K562 (cell line): ENCODE results near the gene TP73. TPM values are rescaled to one million over a fixed set of nuclear protein-coding genes. Genes with fewer than 3 reads are reported as not detected.

ENCODE experiments used
- ATAC-seq: fragments of 200-7000 bp; cut with Tn5 transposase; 3 replicates; pipeline ENCODE4 v1.9.1; 2020; ENCODE audit warnings: moderate library complexity
- BruUV-seq: library from RNA; stranded (reverse); fragments of 400-500 nt; replicated peaks from 2 replicates; lab custom pipeline; 2021; lab: Mats Ljungman, UMichigan
- CTCF ChIA-PET: fragments of 300-600 bp; formaldehyde crosslinking; extraction: SDS; loops from one replicate; lab custom pipeline; 2021; ENCODE audit warnings: low intra/inter-chr PET ratio; lab: Yijun Ruan, JAX
- POLR2A ChIA-PET: fragments of 300-600, 350-650 bp; sonication (Branson Sonifier 250); formaldehyde crosslinking; extraction: SDS; loops from one replicate; lab custom pipeline; 2021; ENCODE audit warnings: antibody characterized with exemption, inconsistent platforms; lab: Yijun Ruan, JAX
- DNase-seq, 4 experiments: peaks; one replicate each; pipeline versions ENCODE4 v3.0.0 to v3.0.0-alpha.2; 2011 to 2018; ENCODE audit warnings: low spot score in 3 of 4, mixed read lengths in 3 of 4; ENCODE audit errors: extremely low read depth in 1 of 4
- FAIRE-seq: peaks from 2 replicates; lab custom pipeline; 2011; peaks lifted over from hg19 to GRCh38; lab: Jason Lieb, UNC
- H2AFZ ChIP-seq: 2 replicates; pipeline ENCODE4 v1.6.0; 2011; ENCODE audit warnings: low read depth, low read length, control low read depth, inconsistent platforms
- H3K27ac ChIP-seq: fragments of 200-600 bp; 3 replicates; pipeline ENCODE4 v1.8.0; 2011; ENCODE audit warnings: low read depth, mild to moderate bottlenecking, control low read depth, inconsistent platforms, low read length, moderate library complexity, mixed read lengths; ENCODE audit errors: extremely low read depth
- H3K27me3 ChIP-seq, 2 experiments: fragments of 300-600 bp in 1 of 2; 2 replicates in 1 of 2; 3 replicates in 1 of 2; pipeline versions ENCODE4 v1.6.0 to v1.8.0; 2011; ENCODE audit warnings: inconsistent platforms in 2 of 2, low read length in 2 of 2, mild to moderate bottlenecking in 1 of 2, mixed read lengths in 1 of 2, moderate library complexity in 1 of 2; ENCODE audit not compliant: control insufficient read depth in 2 of 2, insufficient read depth in 2 of 2
- H3K36me3 ChIP-seq: fragments of 300-600 bp; 3 replicates; pipeline ENCODE4 v1.8.0; 2011; ENCODE audit warnings: mild to moderate bottlenecking, low read length, inconsistent platforms; ENCODE audit not compliant: control insufficient read depth, insufficient read depth
- H3K4me1 ChIP-seq, 2 experiments: fragments of 200-600 bp in 1 of 2; replicated peaks in 1 of 2; 2 replicates in 1 of 2; 3 replicates in 1 of 2; pipeline versions ENCODE4 v1.5.1 to v1.8.0; 2011; ENCODE audit warnings: inconsistent platforms in 2 of 2, low read length in 2 of 2, mild to moderate bottlenecking in 1 of 2, mixed read lengths in 1 of 2, moderate library complexity in 1 of 2; ENCODE audit not compliant: control insufficient read depth in 2 of 2, insufficient read depth in 2 of 2
- H3K4me2 ChIP-seq: 2 replicates; pipeline ENCODE4 v1.6.1; 2011; ENCODE audit warnings: low read length, control low read depth, inconsistent platforms, mixed read lengths; ENCODE audit not compliant: insufficient read depth
- H3K4me3 ChIP-seq: fragments of 200-600 bp; sonication (generic), shearing (Covaris generic); 2 replicates; pipeline ENCODE4 v1.5.1; 2016; ENCODE audit warnings: control low read depth, inconsistent platforms
- H3K79me2 ChIP-seq: fragments of 200-600 bp; 3 replicates; pipeline ENCODE4 v1.8.0; 2011; ENCODE audit warnings: low read length, inconsistent platforms; ENCODE audit not compliant: control insufficient read depth, insufficient read depth
- H3K9ac ChIP-seq, 2 experiments: 2 replicates each; pipeline versions ENCODE4 v1.6.0 to v1.6.1; 2011; ENCODE audit warnings: low read depth in 2 of 2, low read length in 2 of 2, control low read depth in 1 of 2, inconsistent platforms in 1 of 2, mild to moderate bottlenecking in 1 of 2, mixed read lengths in 1 of 2; ENCODE audit not compliant: insufficient read depth in 1 of 2
- H3K9me1 ChIP-seq: one replicate; pipeline ENCODE4 v1.6.0; 2011; ENCODE audit warnings: inconsistent platforms, mild to moderate bottlenecking, low read length, moderate library complexity; ENCODE audit not compliant: control insufficient read depth, insufficient read depth
- H3K9me3 ChIP-seq: replicated peaks from 2 replicates; pipeline ENCODE4 v1.5.1; 2011; ENCODE audit warnings: low read depth, low read length, inconsistent platforms; ENCODE audit not compliant: control insufficient read depth, insufficient read depth
- H4K20me1 ChIP-seq: replicated peaks from 2 replicates; pipeline ENCODE4 v1.6.1; 2011; ENCODE audit warnings: low read length, inconsistent platforms, mixed read lengths; ENCODE audit not compliant: control insufficient read depth, insufficient read depth
- CHD2 ChIP-seq: IDR thresholded peaks from 2 replicates; pipeline ENCODE4 v1.6.1; 2011; ENCODE audit warnings: low read depth, low read length
- ELF4 ChIP-seq: fragments of 450-650 bp; formaldehyde crosslinking; IDR thresholded peaks from 2 replicates; pipeline ENCODE4 v1.4.0; 2022; ENCODE audit warnings: missing genetic modification characterization
- HNRNPL ChIP-seq: fragments of 200-400 bp; formaldehyde crosslinking; IDR thresholded peaks from 2 replicates; pipeline ENCODE4 v1.6.1; 2017; ENCODE audit warnings: low read depth, mild to moderate bottlenecking, low read length
- KLF10 ChIP-seq: fragments of 250-450 bp; sonication (Bioruptor Pico); IDR thresholded peaks from 2 replicates; pipeline ENCODE4 v1.6.1; 2021; ENCODE audit warnings: matching md5 sums
- WGBS: fragments of 100-300 bp; shearing (Covaris generic); methylation state at CpG from one replicate; pipeline ENCODE4 v1.1.6; 2016; ENCODE audit warnings: low coverage, mixed read lengths; ENCODE audit not compliant: insufficient coverage; ENCODE audit errors: missing lambda C conversion rate; 5-methylcytosine and 5-hydroxymethylcytosine counted together
- in situ Hi-C: fragments of 300-500 bp; cut with MboI; formaldehyde crosslinking; loops from 4 replicates; pipeline ENCODE4 v1.15.0; 2018; ENCODE audit warnings: inconsistent platforms, mixed read lengths
- intact Hi-C: fragments of 100-400 bp; cut with micrococcal nuclease; formaldehyde crosslinking; loops from 2 replicates; pipeline ENCODE4 v1.14.2; 2022
- polyA plus RNA-seq, 8 experiments: library from polyadenylated mRNA; depleted of rRNA in 4 of 8; stranded (reverse) in 5 of 8; unstranded in 3 of 8; fragments of >200 nt; fragmentation: Nextera tagmentation in 2 of 8; fragmentation: Illumina TruSeq in 1 of 8; extraction: Ambion mirVana in 2 of 8; extraction: Trizol in 1 of 8; gene quantifications; 2 replicates each; pipeline versions ENCODE4 v1.2.1 to v1.2.3, GENCODE V29; 2011 to 2014; ENCODE audit warnings: inconsistent platforms in 1 of 8, missing spikeins in 1 of 8
- total RNA-seq, 7 experiments: library from RNA; depleted of rRNA in 6 of 7; stranded (reverse); fragments of >200 nt in 6 of 7; fragmentation: Illumina TruSeq in 2 of 7; extraction: Trizol in 2 of 7; gene quantifications; 2 replicates each; pipeline versions ENCODE4 v1.2.1 to v1.2.3, GENCODE V29; 2011 to 2021; ENCODE audit warnings: low replicate concordance in 1 of 7
- TF ChIP-seq, protein P1 (sequence below): fragments of 450-650 bp; IDR thresholded peaks from 2 replicates; pipeline ENCODE4 v1.6.1; 2014; ENCODE audit warnings: low read depth, mild to moderate bottlenecking, moderate library complexity, borderline replicate concordance
- TF ChIP-seq, protein P2 (sequence below): fragments of 250-450 bp; sonication (Bioruptor Pico); IDR thresholded peaks from 2 replicates; pipeline ENCODE4 v1.4.0; 2020
- TF ChIP-seq, protein P3 (sequence below), 2 experiments: fragments of 200-800 bp in 1 of 2; sonication (Bioruptor generic) in 1 of 2; sonication (generic) in 1 of 2; formaldehyde crosslinking in 1 of 2; IDR thresholded peaks in 1 of 2; conservative IDR thresholded peaks in 1 of 2; 2 replicates each; pipeline versions ENCODE4 v1.5.0 to v1.6.1; 2016 to 2020; ENCODE audit warnings: missing compliant biosample characterization in 1 of 2, missing genetic modification characterization in 1 of 2, missing genetic modification reagents in 1 of 2
- TF ChIP-seq, protein P4 (sequence below): sonication (generic); formaldehyde crosslinking; IDR thresholded peaks from 2 replicates; pipeline ENCODE4 v1.8.1; 2023; ENCODE audit warnings: mild to moderate bottlenecking, missing genetic modification reagents

TP73 gene
- total and polyA plus RNA-seq, 9 of the 15 experiments (the other 6 are each of a cell fraction or from before 2014, with no cell fraction given), result 0.07 to 1.6 (median 0.40) TPM; not detected in 2

DNA sequence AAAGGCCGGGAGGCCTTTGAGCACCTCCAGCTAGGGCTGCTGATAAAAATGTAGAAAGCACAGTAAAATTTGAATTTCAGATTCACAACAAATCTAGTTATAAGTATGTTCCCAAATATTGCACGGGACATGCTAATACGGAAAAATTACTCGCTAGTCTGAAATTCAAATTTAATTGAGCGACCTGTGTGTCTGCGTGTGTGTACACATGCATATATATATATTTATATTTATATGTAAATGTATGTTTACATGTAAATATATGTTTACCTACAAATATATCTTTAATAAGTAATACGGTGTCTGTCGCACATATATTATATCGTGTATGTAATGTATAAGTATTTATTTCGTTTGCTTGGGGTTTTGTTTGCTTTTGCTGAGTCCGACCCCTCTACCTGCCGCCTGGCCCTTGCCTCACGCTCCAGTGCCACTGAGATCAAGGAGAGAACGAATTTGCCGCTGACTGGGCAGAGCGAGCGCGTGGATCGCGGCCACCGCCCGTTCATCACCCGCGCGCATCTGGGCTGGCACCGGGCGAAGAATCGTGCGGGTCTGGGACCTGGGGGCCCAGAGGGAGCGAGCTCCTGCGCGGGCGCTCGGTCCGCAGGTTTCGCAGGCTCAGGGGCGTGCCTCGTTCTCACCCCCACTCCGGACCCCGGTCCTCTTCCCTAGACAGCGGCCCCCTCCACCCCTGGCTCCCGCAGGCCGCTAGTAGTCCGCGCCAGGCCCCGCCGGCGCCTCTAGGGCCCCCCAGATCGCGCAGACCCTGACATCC lies 1.9 kb upstream of the TP73 start:
- DNase-seq, result no peak
- H3K27ac ChIP-seq, result no peak overlapping the region
- no peak for FAIRE-seq
- H2AFZ ChIP-seq, result peak overlapping the region; percentile 65; the same call in 1 of the 2 replicates
- H3K4me2 ChIP-seq, result peak overlapping the region; percentile 84; the same call in 1 of the 2 replicates
- POLR2A ChIA-PET, result interaction anchor here (0.6 to 0.8 kb wide), 3 partner anchors 23 to 141 kb away, joined by 3 read pairs; no protein-coding TSS in a partner anchor
- H3K9me3 ChIP-seq, result no peaks in the 10 kb centered on the region
- peaks cover 26% of the 10 kb centered on the region; the same call in 2 of the 3 replicates for H3K36me3 ChIP-seq
- H3K4me1 ChIP-seq, result peaks cover 11 to 38% of the 10 kb centered on the region in 2 experiments
- no peak overlapping the region for H3K9ac ChIP-seq
- 89% methylated on average over 35 of the region's 50 CpGs for WGBS
- no peak for ATAC-seq
- no peaks in the 10 kb centered on the region for H3K9me1 ChIP-seq
- H3K27me3 ChIP-seq, result peaks cover 26 to 33% of the 10 kb centered on the region in 2 experiments
- 0 out of 2 replicates have a peak, but pooled peaks cover 3% of the 10 kb centered on the region for H4K20me1 ChIP-seq
- CTCF ChIA-PET, result no interaction called here
- no peak overlapping the region for H3K4me3 ChIP-seq
- in situ Hi-C loops (no loop called here), intact Hi-C loops (loop anchor here (1.0 kb wide), 1 partner anchor 250 kb away; the partner anchor contains the start of gene C1orf174)
- BruUV-seq, result no TSS peak
- H3K79me2 ChIP-seq, result peaks cover 11% of the 10 kb centered on the region
- TF ChIP-seq HNRNPL, result 0 out of 2 replicates have a peak, but pooled peaks have one; percentile 21
- no peak for TF ChIP-seq ELF4 (CRISPR knock-in tag)
- TF ChIP-seq, protein P1, sequence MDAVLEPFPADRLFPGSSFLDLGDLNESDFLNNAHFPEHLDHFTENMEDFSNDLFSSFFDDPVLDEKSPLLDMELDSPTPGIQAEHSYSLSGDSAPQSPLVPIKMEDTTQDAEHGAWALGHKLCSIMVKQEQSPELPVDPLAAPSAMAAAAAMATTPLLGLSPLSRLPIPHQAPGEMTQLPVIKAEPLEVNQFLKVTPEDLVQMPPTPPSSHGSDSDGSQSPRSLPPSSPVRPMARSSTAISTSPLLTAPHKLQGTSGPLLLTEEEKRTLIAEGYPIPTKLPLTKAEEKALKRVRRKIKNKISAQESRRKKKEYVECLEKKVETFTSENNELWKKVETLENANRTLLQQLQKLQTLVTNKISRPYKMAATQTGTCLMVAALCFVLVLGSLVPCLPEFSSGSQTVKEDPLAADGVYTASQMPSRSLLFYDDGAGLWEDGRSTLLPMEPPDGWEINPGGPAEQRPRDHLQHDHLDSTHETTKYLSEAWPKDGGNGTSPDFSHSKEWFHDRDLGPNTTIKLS, result 0 out of 2 replicates have a peak, but pooled peaks have one; percentile 14
- TF ChIP-seq, protein P2, sequence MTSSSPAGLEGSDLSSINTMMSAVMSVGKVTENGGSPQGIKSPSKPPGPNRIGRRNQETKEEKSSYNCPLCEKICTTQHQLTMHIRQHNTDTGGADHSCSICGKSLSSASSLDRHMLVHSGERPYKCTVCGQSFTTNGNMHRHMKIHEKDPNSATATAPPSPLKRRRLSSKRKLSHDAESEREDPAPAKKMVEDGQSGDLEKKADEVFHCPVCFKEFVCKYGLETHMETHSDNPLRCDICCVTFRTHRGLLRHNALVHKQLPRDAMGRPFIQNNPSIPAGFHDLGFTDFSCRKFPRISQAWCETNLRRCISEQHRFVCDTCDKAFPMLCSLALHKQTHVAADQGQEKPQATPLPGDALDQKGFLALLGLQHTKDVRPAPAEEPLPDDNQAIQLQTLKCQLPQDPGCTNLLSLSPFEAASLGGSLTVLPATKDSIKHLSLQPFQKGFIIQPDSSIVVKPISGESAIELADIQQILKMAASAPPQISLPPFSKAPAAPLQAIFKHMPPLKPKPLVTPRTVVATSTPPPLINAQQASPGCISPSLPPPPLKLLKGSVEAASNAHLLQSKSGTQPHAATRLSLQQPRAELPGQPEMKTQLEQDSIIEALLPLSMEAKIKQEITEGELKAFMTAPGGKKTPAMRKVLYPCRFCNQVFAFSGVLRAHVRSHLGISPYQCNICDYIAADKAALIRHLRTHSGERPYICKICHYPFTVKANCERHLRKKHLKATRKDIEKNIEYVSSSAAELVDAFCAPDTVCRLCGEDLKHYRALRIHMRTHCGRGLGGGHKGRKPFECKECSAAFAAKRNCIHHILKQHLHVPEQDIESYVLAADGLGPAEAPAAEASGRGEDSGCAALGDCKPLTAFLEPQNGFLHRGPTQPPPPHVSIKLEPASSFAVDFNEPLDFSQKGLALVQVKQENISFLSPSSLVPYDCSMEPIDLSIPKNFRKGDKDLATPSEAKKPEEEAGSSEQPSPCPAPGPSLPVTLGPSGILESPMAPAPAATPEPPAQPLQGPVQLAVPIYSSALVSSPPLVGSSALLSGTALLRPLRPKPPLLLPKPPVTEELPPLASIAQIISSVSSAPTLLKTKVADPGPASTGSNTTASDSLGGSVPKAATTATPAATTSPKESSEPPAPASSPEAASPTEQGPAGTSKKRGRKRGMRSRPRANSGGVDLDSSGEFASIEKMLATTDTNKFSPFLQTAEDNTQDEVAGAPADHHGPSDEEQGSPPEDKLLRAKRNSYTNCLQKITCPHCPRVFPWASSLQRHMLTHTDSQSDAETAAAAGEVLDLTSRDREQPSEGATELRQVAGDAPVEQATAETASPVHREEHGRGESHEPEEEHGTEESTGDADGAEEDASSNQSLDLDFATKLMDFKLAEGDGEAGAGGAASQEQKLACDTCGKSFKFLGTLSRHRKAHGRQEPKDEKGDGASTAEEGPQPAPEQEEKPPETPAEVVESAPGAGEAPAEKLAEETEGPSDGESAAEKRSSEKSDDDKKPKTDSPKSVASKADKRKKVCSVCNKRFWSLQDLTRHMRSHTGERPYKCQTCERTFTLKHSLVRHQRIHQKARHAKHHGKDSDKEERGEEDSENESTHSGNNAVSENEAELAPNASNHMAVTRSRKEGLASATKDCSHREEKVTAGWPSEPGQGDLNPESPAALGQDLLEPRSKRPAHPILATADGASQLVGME (CRISPR knock-in tag), result no peak
- no peak for TF ChIP-seq KLF10 (CRISPR knock-in tag)
- TF ChIP-seq CHD2, result no peak
- TF ChIP-seq, protein P3, sequence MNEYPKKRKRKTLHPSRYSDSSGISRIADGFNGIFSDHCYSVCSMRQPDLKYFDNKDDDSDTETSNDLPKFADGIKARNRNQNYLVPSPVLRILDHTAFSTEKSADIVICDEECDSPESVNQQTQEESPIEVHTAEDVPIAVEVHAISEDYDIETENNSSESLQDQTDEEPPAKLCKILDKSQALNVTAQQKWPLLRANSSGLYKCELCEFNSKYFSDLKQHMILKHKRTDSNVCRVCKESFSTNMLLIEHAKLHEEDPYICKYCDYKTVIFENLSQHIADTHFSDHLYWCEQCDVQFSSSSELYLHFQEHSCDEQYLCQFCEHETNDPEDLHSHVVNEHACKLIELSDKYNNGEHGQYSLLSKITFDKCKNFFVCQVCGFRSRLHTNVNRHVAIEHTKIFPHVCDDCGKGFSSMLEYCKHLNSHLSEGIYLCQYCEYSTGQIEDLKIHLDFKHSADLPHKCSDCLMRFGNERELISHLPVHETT (CRISPR knock-in tag; conservative IDR thresholded peaks at IDR 0.05 in 1 of 2, IDR thresholded peaks at IDR 0.05 in 1 of 2), result 0 out of 4 replicates have a peak, but pooled peaks of 1 of the 2 experiments have one; percentile 11
- TF ChIP-seq, protein P4, sequence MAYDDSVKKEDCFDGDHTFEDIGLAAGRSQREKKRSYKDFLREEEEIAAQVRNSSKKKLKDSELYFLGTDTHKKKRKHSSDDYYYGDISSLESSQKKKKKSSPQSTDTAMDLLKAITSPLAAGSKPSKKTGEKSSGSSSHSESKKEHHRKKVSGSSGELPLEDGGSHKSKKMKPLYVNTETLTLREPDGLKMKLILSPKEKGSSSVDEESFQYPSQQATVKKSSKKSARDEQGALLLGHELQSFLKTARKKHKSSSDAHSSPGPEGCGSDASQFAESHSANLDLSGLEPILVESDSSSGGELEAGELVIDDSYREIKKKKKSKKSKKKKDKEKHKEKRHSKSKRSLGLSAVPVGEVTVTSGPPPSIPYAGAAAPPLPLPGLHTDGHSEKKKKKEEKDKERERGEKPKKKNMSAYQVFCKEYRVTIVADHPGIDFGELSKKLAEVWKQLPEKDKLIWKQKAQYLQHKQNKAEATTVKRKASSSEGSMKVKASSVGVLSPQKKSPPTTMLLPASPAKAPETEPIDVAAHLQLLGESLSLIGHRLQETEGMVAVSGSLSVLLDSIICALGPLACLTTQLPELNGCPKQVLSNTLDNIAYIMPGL (CRISPR knock-in tag), result 0 out of 2 replicates have a peak, but pooled peaks have one; percentile 42
